ENCODE measurements around the gene RDH8.

RDH8 gene

DNA sequence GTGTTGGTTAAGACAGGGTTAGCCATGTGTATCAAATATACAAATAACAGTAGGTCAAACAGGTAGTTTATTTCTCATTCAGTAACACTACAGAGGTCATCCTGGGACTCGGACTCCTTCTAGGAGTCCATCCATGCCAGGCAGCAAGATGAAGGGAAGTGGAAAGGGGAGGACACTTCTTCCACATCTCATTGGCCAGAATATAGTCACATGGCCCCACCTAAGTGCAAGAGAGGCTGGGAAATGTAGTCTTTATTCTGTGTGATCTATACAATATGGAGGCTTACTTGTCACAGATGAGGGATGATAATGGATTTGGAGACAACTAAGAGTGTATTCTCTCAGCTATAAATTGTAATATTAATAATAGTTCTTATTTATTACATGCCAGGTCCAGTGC lies 31.1 kb downstream of the RDH8 start:
- DNase-seq, result no peak

DNA sequence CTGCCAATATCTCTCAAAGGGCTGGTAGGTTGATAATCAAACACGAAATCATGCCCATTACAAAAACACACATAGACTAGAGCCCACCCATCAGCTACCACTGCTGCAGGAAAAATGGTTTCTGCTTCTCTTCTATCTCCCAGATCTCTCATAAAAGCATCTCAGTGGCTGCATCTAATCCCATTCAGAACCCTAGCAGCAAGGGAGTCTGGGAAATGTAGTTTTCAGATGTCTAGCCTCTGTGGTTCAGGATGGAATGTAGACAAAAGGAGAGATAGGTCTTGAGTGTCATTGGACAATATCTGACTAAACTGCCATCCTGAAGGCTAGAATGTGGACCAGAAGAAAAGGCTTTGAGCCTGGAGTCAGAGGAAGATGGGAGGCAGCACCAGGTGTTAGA lies 32.1 kb downstream of the RDH8 start:
- DNase-seq, result no peak

DNA sequence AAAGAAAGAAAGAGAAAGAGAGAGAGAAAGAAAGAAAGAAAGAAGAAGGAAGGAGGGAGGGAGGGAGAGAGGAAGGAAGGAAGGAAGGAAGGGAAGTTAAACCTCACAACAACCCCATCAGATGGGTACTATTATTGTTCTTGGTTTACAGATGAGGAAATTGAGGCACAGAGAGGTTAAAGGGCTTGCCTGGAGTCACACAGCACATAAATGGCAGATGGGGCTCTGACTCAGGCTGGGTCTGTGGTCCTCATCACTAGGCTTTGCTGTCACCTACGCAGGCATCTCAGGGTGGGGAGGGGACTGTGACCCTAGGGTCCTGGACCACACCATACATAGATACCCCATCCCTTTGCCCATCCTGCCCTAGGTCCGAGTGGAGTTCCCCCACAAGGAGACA lies 36.3 kb downstream of the RDH8 start:
- no peak for DNase-seq

DNA sequence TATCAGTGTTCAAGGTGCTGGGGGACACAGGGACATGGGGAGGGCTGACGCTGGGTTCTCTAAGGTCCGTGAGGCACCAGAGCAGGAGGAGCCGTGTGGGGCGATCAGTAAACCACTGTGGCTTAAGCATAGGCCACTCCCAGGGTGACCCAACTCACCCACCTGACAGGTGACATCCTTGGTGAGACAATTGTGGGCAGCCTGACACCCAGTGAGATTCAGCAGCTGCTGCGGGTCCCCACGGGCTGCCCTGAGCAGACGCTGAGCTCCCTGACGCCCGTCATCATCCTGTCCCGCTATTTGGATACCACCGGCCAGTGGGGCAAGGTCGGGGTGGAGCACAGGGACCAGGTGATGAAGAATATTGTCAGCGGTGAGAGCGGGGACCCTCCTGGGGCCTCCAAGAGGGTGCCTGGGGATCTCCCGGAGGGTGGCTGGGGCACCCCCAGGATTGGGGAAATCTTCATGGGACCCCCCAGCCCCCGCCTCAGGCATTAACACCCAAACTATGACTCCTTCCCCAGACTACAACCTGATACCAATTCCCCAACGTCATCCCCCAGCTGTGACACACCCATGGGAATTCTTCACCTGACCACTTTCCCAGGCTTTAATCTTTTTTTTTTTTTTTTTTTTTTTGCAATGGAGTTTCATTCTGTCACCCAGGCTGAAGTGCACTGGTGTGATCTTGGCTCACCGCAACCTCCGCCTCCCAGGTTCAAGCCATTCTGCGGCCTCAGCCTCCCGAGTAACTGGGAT lies 39.5 kb downstream of the RDH8 start:
- no peak for DNase-seq

DNA sequence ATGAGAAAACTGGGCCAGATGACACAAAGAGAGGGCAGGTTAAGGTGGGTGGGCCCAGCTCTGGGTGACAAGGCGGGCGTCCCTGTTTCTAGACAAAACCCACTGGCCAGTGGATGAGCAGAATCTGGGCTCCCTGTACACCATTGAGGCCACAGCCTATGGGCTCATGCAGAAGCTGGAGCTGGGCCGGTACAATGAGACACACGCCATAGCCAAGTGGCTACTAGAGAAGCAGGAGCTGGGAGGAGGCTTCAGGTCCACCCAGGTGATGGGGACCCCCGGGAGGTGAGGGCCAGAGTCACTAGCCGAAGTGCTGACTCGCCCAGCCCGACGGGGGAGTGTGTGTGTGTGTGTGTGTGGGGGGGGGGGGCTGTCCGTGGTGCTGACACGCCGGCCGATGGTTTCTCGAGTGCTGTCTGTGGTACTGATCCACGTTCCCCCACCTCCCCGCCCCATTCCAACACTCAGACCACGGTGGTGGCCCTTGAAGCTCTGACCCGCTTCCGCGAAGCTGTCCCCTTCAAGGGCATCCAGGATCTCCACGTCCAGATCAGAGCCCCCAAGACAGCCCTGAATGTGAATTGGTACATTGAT lies 48.5 kb downstream of the RDH8 start:
- no peak for DNase-seq

DNA sequence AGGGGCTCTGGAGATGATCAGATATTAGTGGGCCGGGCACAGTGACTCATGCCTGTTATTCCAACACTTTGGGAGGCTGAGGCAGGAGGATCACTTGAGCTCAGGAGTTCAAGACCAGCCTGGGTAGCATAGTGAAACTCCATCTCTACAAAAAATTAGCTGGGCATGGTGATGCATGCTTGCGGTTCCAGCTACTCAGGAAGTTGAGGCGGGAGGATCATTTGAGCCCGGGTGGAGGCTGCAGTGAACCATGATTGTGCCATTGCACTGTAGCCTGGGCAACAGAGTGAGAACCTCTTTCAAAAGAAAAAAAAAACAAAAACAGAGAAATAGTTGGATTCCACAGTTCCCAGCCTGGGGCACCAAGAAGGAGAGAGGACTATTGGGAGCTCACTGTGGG lies 54.9 kb downstream of the RDH8 start:
- DNase-seq, result no peak

DNA sequence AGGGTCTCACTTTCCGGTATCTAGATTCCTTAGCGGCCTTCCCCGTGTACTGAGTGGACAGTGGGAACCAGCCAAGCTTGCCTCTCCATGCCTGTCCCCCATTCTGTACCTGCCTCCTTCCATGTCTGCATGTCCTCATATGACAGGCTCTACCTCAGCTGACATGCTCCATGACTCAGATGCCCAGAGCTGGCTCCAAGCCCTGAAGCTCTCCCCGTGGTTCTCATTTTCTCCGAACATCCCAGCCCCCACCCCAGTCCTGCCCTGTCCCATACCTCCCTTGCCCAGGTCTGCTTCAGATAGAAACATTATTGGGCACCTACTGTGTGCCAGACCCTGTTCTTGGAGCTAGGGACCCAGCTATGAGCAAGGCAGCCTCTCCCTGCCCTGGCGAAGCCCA lies 55.8 kb downstream of the RDH8 start:
- no peak for DNase-seq

DNA sequence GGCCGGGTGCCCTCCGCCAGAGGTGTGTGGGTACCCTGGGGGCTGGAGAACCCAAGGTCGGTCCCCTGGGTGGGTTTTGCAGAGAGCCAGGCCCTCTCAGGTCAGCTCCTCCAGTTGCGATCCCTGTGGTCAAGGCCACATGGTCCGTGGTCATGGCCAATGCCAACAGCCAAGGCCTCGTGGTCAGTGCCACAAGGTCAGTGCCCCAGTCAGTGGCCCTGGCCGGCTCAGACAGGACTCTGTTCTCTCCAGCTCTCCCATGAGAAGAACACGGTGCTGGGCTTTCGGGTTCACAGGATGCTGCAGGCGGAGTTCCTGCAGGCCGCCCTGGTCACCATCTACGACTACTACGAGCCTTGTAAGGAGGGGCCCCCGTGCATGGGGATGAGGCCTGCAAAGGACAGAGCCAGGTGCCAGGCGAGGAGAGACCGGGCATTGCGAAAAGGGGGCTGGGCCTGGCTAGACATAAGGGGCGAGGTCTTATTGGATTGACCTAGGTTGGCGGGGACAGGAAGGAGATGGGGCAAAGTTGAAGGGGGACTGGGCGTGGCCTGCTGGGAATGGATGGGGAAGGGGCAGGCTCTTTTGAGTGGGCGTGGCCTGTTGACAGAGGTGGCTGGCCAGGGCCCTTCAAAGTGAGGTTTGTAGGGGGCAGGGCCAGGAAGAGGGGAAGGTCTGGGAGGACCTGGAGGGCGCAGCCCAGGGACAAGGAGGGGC lies 57.6 kb downstream of the RDH8 start:
- no peak for DNase-seq
